ENCODE data around the gene OR6C68.
"Not testable (repeated sequence)": the region's sequence is repeated elsewhere in the genome, so short reads cannot be mapped to it uniquely, and the experiment has no call there.

Gene OR6C68

DNA sequence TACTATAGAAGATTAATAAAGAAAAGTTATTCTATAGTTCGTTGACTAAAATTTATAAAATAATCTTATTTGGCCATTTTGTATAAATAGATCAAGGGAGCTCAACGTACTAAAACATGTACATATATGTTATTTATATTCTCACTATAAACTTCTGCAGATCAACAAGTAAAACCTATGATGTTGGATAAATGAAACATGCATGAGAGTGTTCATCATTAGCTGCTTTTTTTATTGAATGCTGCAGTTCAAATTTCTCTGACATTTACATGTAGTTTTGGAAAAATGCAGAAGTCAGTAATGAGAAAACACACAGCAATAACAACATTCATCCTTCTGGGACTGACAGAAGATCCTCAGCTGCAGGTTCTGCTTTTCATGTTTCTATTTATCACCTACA, at the start of gene OR6C68:
Gene OR6C68, plus strand, starts transcription at position 301 of the 400 bp plus-strand sequence. Its CDS starts 0 bp downstream, at position 301.
- no peak for DNase-seq (ENCODE audit: low read depth in 2 of 2)

- DNase-seq (ENCODE audit: low read depth in 2 of 2): no peak
These were observed 48.4 kb upstream of the OR6C68 start, which contains the start of gene OR6C2 for GRCh38 chr12:55443776-55444175. TSS of gene OR6C2 (plus strand) at chr12:55444076. CDS start at chr12:55452214, 8,138 bp downstream.

- no peak for DNase-seq (ENCODE audit: low read depth in 2 of 2)
These were observed 46.8 kb upstream of the OR6C68 start for GRCh38 chr12:55445357-55445756.

DNA sequence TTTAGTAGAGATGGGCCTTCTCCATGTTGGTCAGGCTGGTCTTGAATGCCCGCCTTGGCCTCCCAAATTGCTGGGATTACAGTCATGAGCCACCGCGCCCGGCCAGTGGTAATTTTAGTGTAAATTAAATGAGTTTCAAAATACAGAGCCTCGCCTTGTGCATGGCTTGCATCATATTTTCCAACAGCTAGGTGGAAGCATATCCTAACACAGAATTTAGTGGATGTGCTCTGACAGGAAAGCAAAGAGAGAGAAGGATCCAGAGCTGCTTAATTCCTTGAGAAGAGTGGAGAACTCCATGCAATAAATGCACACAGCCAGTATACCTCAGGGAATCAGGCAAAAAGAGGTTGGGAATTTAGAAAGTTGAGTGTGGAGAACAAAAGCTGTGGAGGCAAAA, 45.9 kb upstream of the OR6C68 start:
- DNase-seq (ENCODE audit: low read depth in 2 of 2): no peak

DNA sequence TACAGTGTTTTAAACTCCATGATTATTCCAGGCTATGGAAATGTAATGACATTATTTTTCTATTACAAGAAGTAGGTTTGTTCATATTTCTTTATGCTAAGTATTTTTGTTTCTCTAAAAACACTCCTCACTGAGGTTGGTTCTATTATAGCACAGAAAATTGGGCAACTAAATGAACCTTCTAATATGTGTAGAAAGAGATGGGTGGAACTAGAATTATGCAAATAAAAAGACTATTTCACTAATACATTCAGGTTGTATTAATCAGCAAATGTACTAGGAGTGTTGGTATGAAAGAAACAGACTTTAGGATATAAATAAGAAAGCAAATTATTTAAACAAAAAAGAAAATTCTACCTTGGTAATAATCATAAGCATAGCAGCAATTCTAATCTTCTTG, 43.4 kb upstream of the OR6C68 start:
- DNase-seq (ENCODE audit: low read depth in 2 of 2): no peak

GRCh38 chr12:55464926-55465325, 27.3 kb upstream of the OR6C68 start:
- not testable (repeated sequence) for DNase-seq (ENCODE audit: low read depth in 2 of 2)

DNA sequence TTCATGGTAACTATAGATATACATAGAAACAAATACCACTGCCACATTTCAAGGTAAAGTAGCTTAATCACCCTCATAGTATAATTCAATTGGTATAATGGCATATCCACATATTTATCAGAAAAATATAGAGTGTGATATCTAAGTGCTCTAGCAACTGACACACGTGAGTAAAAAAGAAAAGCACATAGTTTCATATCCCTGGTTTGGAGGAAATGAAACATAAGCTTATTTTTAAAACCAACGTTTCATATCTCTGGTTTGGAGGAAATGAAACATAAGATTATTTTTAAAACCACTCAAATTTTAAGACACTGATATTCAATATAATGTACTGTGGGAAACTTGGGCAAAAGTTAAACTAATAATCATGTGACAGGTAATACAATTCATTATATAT, 24.3 kb upstream of the OR6C68 start:
- DNase-seq (ENCODE audit: low read depth in 2 of 2): no peak

DNA sequence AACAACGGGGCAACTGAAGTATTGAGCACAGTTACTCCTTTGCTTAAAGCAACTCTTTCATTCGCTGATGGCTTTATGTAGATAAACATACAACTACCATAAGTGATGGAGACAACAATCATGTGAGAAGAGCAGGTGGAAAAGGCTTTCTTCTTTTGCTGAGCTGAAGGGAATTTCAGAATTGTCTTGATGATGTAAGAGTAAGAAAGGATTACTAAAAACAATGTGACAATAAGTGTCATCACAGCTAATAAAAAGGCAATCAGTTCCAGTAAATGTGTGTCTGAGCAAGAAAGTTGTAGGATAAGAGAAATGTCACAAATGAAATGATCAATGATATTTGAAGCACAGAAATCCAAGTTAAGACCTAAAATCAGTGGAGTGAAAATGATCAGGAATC, 22.9 kb upstream of the OR6C68 start:
- DNase-seq (ENCODE audit: low read depth in 2 of 2): no peak

GRCh38 chr12:55470088-55470829, 21.9 kb upstream of the OR6C68 start, which contains the start of gene OR6C70:
TSS of gene OR6C70 (minus strand) at chr12:55470138. CDS start at chr12:55470138, 0 bp downstream.
- no peak for DNase-seq (ENCODE audit: low read depth in 2 of 2)

- no peak for DNase-seq (ENCODE audit: low read depth in 2 of 2)
These were observed 19.9 kb upstream of the OR6C68 start for GRCh38 chr12:55472264-55472663.

- not testable (repeated sequence) for DNase-seq (ENCODE audit: low read depth in 2 of 2)
These were observed 13.0 kb upstream of the OR6C68 start for GRCh38 chr12:55479136-55479535.

DNA sequence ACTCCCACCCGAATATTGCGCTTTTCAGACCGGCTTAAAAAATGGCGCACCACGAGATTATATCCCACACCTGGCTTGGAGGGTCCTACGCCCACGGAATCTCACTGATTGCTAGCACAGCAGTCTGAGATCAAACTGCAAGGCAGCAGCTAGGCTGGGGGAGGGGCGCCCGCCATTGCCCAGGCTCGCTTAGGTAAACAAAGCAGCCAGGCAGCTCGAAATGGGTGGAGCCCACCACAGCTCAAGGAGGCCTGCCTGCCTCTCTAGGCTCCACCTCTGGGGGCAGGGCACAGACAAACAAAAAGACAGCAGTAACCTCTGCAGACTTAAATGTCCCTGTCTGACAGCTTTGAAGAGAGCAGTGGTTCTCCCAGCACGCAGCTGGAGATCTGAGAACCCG, 7.9 kb upstream of the OR6C68 start:
- DNase-seq (ENCODE audit: low read depth in 2 of 2): not testable (repeated sequence)

GRCh38 chr12:55495490-55495889, 3.3 kb downstream of the OR6C68 start:
- DNase-seq (ENCODE audit: low read depth in 2 of 2): no peak

GRCh38 chr12:55499231-55499630, 7.1 kb downstream of the OR6C68 start:
- DNase-seq (ENCODE audit: low read depth in 2 of 2): no peak

GRCh38 chr12:55499810-55500252, 7.7 kb downstream of the OR6C68 start:
- DNase-seq (ENCODE audit: low read depth in 2 of 2): no peak

- no peak for DNase-seq (ENCODE audit: low read depth in 2 of 2)
These were observed 9.4 kb downstream of the OR6C68 start for GRCh38 chr12:55501601-55502000.

DNA sequence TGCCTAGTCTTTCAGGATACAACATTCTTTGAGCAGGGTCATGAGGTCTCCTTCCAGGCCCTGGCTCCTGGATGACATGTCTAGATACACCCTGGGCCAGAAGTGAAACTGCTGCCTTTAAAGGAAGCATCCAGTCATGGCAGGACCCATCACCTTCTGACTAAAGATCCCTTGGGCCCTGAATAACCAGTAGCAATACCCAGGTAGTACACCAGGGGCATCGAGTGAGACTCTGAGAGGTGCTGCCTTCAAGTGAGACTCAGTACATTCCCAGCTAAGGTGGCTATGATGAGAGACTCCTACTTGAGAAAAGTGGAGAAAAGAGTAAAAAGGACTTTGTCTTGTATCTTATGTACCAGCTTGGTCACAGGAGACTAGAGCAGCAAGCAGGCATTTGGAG, 23.5 kb downstream of the OR6C68 start:
- no peak for DNase-seq (ENCODE audit: low read depth in 2 of 2)

GRCh38 chr12:55516391-55516790, 24.2 kb downstream of the OR6C68 start:
- no peak for DNase-seq (ENCODE audit: low read depth in 2 of 2)

Measured in stimulated activated CD4-positive, alpha-beta T cell treated with anti-CD3 and anti-CD28 coated beads, Interleukin-1b, Interleukin-23, amount 100 ng/mL, for 4 hours (primary cell).